Astrocyte (in vitro differentiated cells and primary cell): Measurements from ENCODE around the gene UST. TPM values are rescaled to one million over a fixed set of nuclear protein-coding genes. Genes with fewer than 3 reads are reported as not detected.
A peak's percentile ranks its signal among the peaks of the same experiment; 100 is the strongest.

Source experiments
- DNase-seq: peaks from one replicate; pipeline ENCODE4 v3.0.0-alpha.2; 2010; ENCODE audit warnings: low read depth
- FAIRE-seq: peaks from 2 replicates; lab custom pipeline; 2011; peaks lifted over from hg19 to GRCh38; lab: Jason Lieb, UNC
- H2AFZ ChIP-seq: 2 replicates; pipeline ENCODE4 v1.6.0; 2012; ENCODE audit warnings: low read depth, low read length, inconsistent platforms
- H3K27ac ChIP-seq: 2 replicates; pipeline ENCODE4 v1.5.1; 2011; ENCODE audit warnings: low read depth, low read length, inconsistent platforms
- H3K27me3 ChIP-seq: 2 replicates; pipeline ENCODE4 v1.6.0; 2011; ENCODE audit warnings: low read length, inconsistent platforms; ENCODE audit not compliant: insufficient read depth
- H3K36me3 ChIP-seq: 2 replicates; pipeline ENCODE4 v1.5.1; 2011; ENCODE audit warnings: low read length, inconsistent platforms; ENCODE audit not compliant: insufficient read depth
- H3K4me1 ChIP-seq: 2 replicates; pipeline ENCODE4 v1.5.1; 2011; ENCODE audit warnings: low read length, inconsistent platforms; ENCODE audit not compliant: insufficient read depth
- H3K4me2 ChIP-seq: 2 replicates; pipeline ENCODE4 v1.6.0; 2012; ENCODE audit warnings: low read length, inconsistent platforms
- H3K4me3 ChIP-seq: 2 replicates; pipeline ENCODE4 v1.5.1; 2011; ENCODE audit warnings: low read depth, mild to moderate bottlenecking, low read length, inconsistent platforms; ENCODE audit not compliant: insufficient read depth
- H3K79me2 ChIP-seq: 2 replicates; pipeline ENCODE4 v1.6.0; 2012; ENCODE audit warnings: mild to moderate bottlenecking, low read length, inconsistent platforms; ENCODE audit not compliant: insufficient read depth
- H3K9ac ChIP-seq: 2 replicates; pipeline ENCODE4 v1.6.0; 2012; ENCODE audit warnings: mild to moderate bottlenecking, low read length, inconsistent platforms
- H3K9me3 ChIP-seq: 2 replicates; pipeline ENCODE4 v1.5.1; 2012; ENCODE audit warnings: low read depth, mild to moderate bottlenecking, low read length, inconsistent platforms; ENCODE audit not compliant: insufficient read depth
- H4K20me1 ChIP-seq: 2 replicates; pipeline ENCODE4 v1.6.0; 2012; ENCODE audit warnings: low read length, inconsistent platforms; ENCODE audit not compliant: insufficient read depth
- H3K27ac Mint-ChIP-seq: one replicate; pipeline ENCODE4 v1.8.0; 2021; ENCODE audit warnings: mild to moderate bottlenecking, mixed read lengths; ENCODE audit not compliant: unreplicated experiment
- H3K27me3 Mint-ChIP-seq: one replicate; pipeline ENCODE4 v1.8.0; 2021; ENCODE audit warnings: low read depth, mixed read lengths; ENCODE audit not compliant: unreplicated experiment
- H3K36me3 Mint-ChIP-seq: one replicate; pipeline ENCODE4 v1.8.0; 2021; ENCODE audit warnings: low read depth, mixed read lengths; ENCODE audit not compliant: unreplicated experiment
- H3K4me1 Mint-ChIP-seq: one replicate; pipeline ENCODE4 v1.8.0; 2021; ENCODE audit warnings: low read depth, mixed read lengths; ENCODE audit not compliant: unreplicated experiment
- H3K4me3 Mint-ChIP-seq: one replicate; pipeline ENCODE4 v1.8.0; 2021; ENCODE audit warnings: mild to moderate bottlenecking, moderate library complexity, mixed read lengths; ENCODE audit not compliant: unreplicated experiment
- H3K9me3 Mint-ChIP-seq: one replicate; pipeline ENCODE4 v1.8.0; 2021; ENCODE audit warnings: mild to moderate bottlenecking, mixed read lengths; ENCODE audit not compliant: unreplicated experiment
- EZH2 ChIP-seq: IDR thresholded peaks from 2 replicates; pipeline ENCODE4 v1.6.1; 2012; ENCODE audit warnings: mild to moderate bottlenecking, low read length, inconsistent platforms; ENCODE audit not compliant: insufficient read depth
- total RNA-seq: library from RNA; stranded (reverse); gene quantifications from 2 replicates; pipeline ENCODE4 v1.2.1, GENCODE V29; 2021
- TF ChIP-seq, protein P1 (sequence below): IDR thresholded peaks from 2 replicates; pipeline ENCODE4 v1.5.1; 2011; ENCODE audit warnings: low read depth, mild to moderate bottlenecking, inconsistent platforms, low read length, moderate library complexity; ENCODE audit not compliant: insufficient read depth

The UST gene
- total RNA-seq, 1 donor from 2014 or later: 15.3 TPM

- Mint-ChIP-seq H3K36me3 (no peaks in the 10 kb centered on the region), H3K27ac (no peak overlapping the region), H3K4me3 (no peak overlapping the region), H3K9me3 (peaks cover 2% of the 10 kb centered on the region), H3K4me1 (peaks cover 7% of the 10 kb centered on the region), H3K27me3 (peaks cover 6% of the 10 kb centered on the region)
- no peaks in the 10 kb centered on the region for H3K36me3 ChIP-seq
- DNase-seq: no peak
- H3K79me2 ChIP-seq: no peaks in the 10 kb centered on the region
- H2AFZ ChIP-seq: no peak overlapping the region
- no peak overlapping the region for H3K27ac ChIP-seq
- H3K9ac ChIP-seq: no peak overlapping the region
- H3K4me2 ChIP-seq: no peak overlapping the region
- no peak overlapping the region for H3K4me3 ChIP-seq
- no peaks in the 10 kb centered on the region for H3K4me1 ChIP-seq
- no peaks in the 10 kb centered on the region for H3K27me3 ChIP-seq
- no peaks in the 10 kb centered on the region for H3K9me3 ChIP-seq
- no peak for TF ChIP-seq EZH2
- TF ChIP-seq, protein P1, sequence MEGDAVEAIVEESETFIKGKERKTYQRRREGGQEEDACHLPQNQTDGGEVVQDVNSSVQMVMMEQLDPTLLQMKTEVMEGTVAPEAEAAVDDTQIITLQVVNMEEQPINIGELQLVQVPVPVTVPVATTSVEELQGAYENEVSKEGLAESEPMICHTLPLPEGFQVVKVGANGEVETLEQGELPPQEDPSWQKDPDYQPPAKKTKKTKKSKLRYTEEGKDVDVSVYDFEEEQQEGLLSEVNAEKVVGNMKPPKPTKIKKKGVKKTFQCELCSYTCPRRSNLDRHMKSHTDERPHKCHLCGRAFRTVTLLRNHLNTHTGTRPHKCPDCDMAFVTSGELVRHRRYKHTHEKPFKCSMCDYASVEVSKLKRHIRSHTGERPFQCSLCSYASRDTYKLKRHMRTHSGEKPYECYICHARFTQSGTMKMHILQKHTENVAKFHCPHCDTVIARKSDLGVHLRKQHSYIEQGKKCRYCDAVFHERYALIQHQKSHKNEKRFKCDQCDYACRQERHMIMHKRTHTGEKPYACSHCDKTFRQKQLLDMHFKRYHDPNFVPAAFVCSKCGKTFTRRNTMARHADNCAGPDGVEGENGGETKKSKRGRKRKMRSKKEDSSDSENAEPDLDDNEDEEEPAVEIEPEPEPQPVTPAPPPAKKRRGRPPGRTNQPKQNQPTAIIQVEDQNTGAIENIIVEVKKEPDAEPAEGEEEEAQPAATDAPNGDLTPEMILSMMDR: no peak
- no peaks in the 10 kb centered on the region for H4K20me1 ChIP-seq
- FAIRE-seq: no peak
These were observed 7.1 kb upstream of the UST start for GRCh38 chr6:148739822-148740128.

GRCh38 chr6:148743476-148743875 is 3.4 kb upstream of the UST start:
- H3K27ac ChIP-seq: no peak overlapping the region
- FAIRE-seq (no peak), DNase-seq (no peak)
- H3K4me1 ChIP-seq: peaks cover 10% of the 10 kb centered on the region
- no peak overlapping the region for H3K4me3 Mint-ChIP-seq
- H4K20me1 ChIP-seq: peaks cover 6% of the 10 kb centered on the region
- peaks cover 2% of the 10 kb centered on the region for H3K9me3 Mint-ChIP-seq
- H3K27me3 ChIP-seq: no peaks in the 10 kb centered on the region
- peak overlapping the region; percentile 12 for H3K27ac Mint-ChIP-seq
- H3K9me3 ChIP-seq: no peaks in the 10 kb centered on the region
- TF ChIP-seq EZH2: no peak
- TF ChIP-seq, protein P1: no peak
- no peak overlapping the region for H3K9ac ChIP-seq
- H3K36me3 ChIP-seq: no peaks in the 10 kb centered on the region
- no peak overlapping the region for H3K4me2 ChIP-seq
- H3K4me3 ChIP-seq: no peak overlapping the region
- peaks cover 6% of the 10 kb centered on the region for H3K79me2 ChIP-seq
- peaks cover 7% of the 10 kb centered on the region for H3K4me1 Mint-ChIP-seq
- H3K27me3 Mint-ChIP-seq: peaks cover 6% of the 10 kb centered on the region
- H2AFZ ChIP-seq: no peak overlapping the region
- H3K36me3 Mint-ChIP-seq: no peaks in the 10 kb centered on the region

GRCh38 chr6:148745926-148746325 is 904 bp upstream of the UST start:
- H3K4me1 ChIP-seq: peaks cover 14% of the 10 kb centered on the region
- Mint-ChIP-seq H3K27me3 (peaks cover 8% of the 10 kb centered on the region), H3K27ac (no peak overlapping the region), H3K4me1 (peaks cover 9% of the 10 kb centered on the region), H3K9me3 (peaks cover 2% of the 10 kb centered on the region), H3K36me3 (no peaks in the 10 kb centered on the region), H3K4me3 (peak overlapping the region; percentile 91)
- peak overlapping the region; percentile 64 for H3K27ac ChIP-seq
- no peaks in the 10 kb centered on the region for H3K36me3 ChIP-seq
- H3K9me3 ChIP-seq: no peaks in the 10 kb centered on the region
- peak overlapping the region; percentile 82 for H3K9ac ChIP-seq
- peaks cover 28% of the 10 kb centered on the region for H3K79me2 ChIP-seq
- peak overlapping the region; percentile 65 for H3K4me3 ChIP-seq
- no peaks in the 10 kb centered on the region for H3K27me3 ChIP-seq
- TF ChIP-seq, protein P1: no peak
- TF ChIP-seq EZH2: no peak
- peak overlapping the region; percentile 79 for H2AFZ ChIP-seq
- peaks cover 27% of the 10 kb centered on the region for H4K20me1 ChIP-seq
- peak overlapping the region; percentile 90 for H3K4me2 ChIP-seq
- DNase-seq (no peak), FAIRE-seq (no peak)
